Measurements from ENCODE around the gene EIF3B.

Gene EIF3B

DNA sequence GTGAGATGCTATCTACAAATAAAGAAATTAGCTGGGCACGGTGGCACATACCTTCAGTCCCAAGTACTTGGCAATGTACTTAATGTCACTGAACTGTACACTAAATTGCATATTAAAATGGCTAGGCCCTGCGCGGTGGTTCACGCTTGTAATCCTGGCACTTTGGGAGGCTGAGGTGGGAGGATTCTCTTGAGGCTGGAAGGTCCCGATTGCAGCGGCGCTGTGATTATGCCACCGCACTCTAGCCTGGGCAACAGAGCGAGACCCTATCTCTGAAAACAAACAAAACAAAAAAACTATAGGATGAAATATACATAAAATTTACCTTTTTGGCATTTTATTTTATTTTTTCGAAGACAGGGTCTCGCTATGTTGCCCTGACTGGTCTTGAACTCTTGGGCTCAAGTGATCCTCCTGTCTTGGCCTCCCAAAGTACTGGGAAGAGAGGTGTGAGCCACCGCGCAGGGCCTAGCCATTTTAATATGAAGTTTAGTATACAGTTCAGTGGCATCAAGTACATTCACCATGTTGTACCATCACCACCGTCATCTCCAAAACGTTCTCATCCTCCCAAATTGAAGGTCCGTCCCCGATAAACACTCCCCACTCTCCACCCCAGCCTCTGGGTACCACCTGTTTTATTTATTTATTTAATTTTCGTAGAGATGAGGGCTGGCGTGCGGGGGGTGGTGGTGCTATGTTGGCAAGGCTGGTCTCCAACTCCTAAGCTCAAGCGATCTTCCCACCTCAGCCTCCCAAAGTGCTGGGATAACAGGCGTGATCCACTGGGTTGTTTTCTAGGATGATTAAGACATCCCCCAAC, 1.3 kb upstream of the EIF3B start:
- H3K4me3 ChIP-seq (ENCODE audit: low read length) = peak overlapping the region; percentile 70
- no peaks in the 10 kb centered on the region for H3K4me1 ChIP-seq (ENCODE audit: control insufficient read depth, low read depth, low read length)
- H3K9ac ChIP-seq (ENCODE audit: low read length) = peak overlapping the region; percentile 96
- no peaks in the 10 kb centered on the region for H3K27me3 ChIP-seq (ENCODE audit: control insufficient read depth, insufficient read depth, low read length)
- peaks cover 18% of the 10 kb centered on the region for H3K36me3 ChIP-seq (ENCODE audit: control insufficient read depth, low read depth, low read length)
- H3K27ac ChIP-seq (ENCODE audit: low read length) = peak overlapping the region; percentile 91
- H3K9me3 ChIP-seq (ENCODE audit: control insufficient read depth, low read depth, low read length) = no peaks in the 10 kb centered on the region

DNA sequence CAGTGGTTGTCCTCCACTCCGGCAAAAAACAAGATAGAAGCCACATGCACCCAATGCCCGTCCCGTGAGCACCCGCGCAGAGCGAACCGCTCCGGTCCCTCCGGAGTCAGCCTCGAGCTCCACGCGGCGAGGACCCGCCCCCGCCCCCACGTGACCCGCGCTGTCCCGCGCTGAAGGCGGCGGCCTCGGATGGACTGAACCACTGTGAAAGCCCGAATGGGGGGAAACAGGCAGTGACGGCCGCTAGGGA, 766 bp upstream of the EIF3B start:
- Histone ChIP-seq H3K27ac (ENCODE audit: low read length) (peak overlapping the region; percentile 91), H3K4me3 (ENCODE audit: low read length) (peak overlapping the region; percentile 70), H3K27me3 (ENCODE audit: control insufficient read depth, insufficient read depth, low read length) (no peaks in the 10 kb centered on the region), H3K9me3 (ENCODE audit: control insufficient read depth, low read depth, low read length) (no peaks in the 10 kb centered on the region), H3K36me3 (ENCODE audit: control insufficient read depth, low read depth, low read length) (peaks cover 22% of the 10 kb centered on the region), H3K4me1 (ENCODE audit: control insufficient read depth, low read depth, low read length) (no peaks in the 10 kb centered on the region), H3K9ac (ENCODE audit: low read length) (peak overlapping the region; percentile 96)

GRCh38 chr7:2354939-2355704, 495 bp downstream of the EIF3B start:
- no peak overlapping the region for H3K27ac ChIP-seq (ENCODE audit: low read length)
- H3K9ac ChIP-seq (ENCODE audit: low read length) = peak overlapping the region; percentile 96
- no peaks in the 10 kb centered on the region for H3K4me1 ChIP-seq (ENCODE audit: control insufficient read depth, low read depth, low read length)
- H3K4me3 ChIP-seq (ENCODE audit: low read length) = peak overlapping the region; percentile 84
- H3K27me3 ChIP-seq (ENCODE audit: control insufficient read depth, insufficient read depth, low read length) = no peaks in the 10 kb centered on the region
- H3K9me3 ChIP-seq (ENCODE audit: control insufficient read depth, low read depth, low read length) = no peaks in the 10 kb centered on the region
- peaks cover 35% of the 10 kb centered on the region for H3K36me3 ChIP-seq (ENCODE audit: control insufficient read depth, low read depth, low read length)

DNA sequence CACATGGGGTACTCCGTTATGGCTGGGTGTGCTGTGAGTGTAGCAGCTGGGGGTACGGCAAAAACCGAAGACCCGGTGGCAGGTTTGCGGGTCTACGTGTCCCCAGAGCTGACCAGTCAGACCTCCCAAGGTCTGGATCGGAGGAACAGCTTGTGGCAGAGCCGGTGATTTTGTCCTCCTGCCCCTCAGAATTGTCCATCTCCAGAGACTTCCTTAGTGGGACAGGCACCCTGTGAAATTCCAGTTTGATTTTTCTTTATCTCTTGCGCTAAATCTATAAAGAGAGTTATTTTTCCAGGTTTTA, 1.0 kb downstream of the EIF3B start:
- Histone ChIP-seq H3K36me3 (ENCODE audit: control insufficient read depth, low read depth, low read length) (peaks cover 40% of the 10 kb centered on the region), H3K4me3 (ENCODE audit: low read length) (peak overlapping the region; percentile 84), H3K27ac (ENCODE audit: low read length) (no peak overlapping the region)

GRCh38 chr7:2357165-2357564, 2.5 kb downstream of the EIF3B start:
- Histone ChIP-seq H3K36me3 (ENCODE audit: control insufficient read depth, low read depth, low read length) (peaks cover 50% of the 10 kb centered on the region), H3K4me3 (ENCODE audit: low read length) (no peak overlapping the region)

More for the DNA sequence above, 1.0 kb downstream of the EIF3B start:
- no peaks in the 10 kb centered on the region for H3K4me1 ChIP-seq (ENCODE audit: control insufficient read depth, low read depth, low read length)
- H3K27me3 ChIP-seq (ENCODE audit: control insufficient read depth, insufficient read depth, low read length) = no peaks in the 10 kb centered on the region
- H3K9me3 ChIP-seq (ENCODE audit: control insufficient read depth, low read depth, low read length) = no peaks in the 10 kb centered on the region
- H3K9ac ChIP-seq (ENCODE audit: low read length) = peak overlapping the region; percentile 93

GRCh38 chr7:2357571-2357970, 2.9 kb downstream of the EIF3B start:
- Histone ChIP-seq H3K9me3 (ENCODE audit: control insufficient read depth, low read depth, low read length) (no peaks in the 10 kb centered on the region), H3K36me3 (ENCODE audit: control insufficient read depth, low read depth, low read length) (peaks cover 54% of the 10 kb centered on the region), H3K4me3 (ENCODE audit: low read length) (no peak overlapping the region), H3K27ac (ENCODE audit: low read length) (no peak overlapping the region), H3K9ac (ENCODE audit: low read length) (no peak overlapping the region), H3K4me1 (ENCODE audit: control insufficient read depth, low read depth, low read length) (no peaks in the 10 kb centered on the region), H3K27me3 (ENCODE audit: control insufficient read depth, insufficient read depth, low read length) (no peaks in the 10 kb centered on the region)

More at GRCh38 chr7:2357165-2357564, 2.5 kb downstream of the EIF3B start:
- Histone ChIP-seq H3K9me3 (ENCODE audit: control insufficient read depth, low read depth, low read length) (no peaks in the 10 kb centered on the region), H3K9ac (ENCODE audit: low read length) (no peak overlapping the region), H3K4me1 (ENCODE audit: control insufficient read depth, low read depth, low read length) (no peaks in the 10 kb centered on the region), H3K27me3 (ENCODE audit: control insufficient read depth, insufficient read depth, low read length) (no peaks in the 10 kb centered on the region), H3K27ac (ENCODE audit: low read length) (no peak overlapping the region)

DNA sequence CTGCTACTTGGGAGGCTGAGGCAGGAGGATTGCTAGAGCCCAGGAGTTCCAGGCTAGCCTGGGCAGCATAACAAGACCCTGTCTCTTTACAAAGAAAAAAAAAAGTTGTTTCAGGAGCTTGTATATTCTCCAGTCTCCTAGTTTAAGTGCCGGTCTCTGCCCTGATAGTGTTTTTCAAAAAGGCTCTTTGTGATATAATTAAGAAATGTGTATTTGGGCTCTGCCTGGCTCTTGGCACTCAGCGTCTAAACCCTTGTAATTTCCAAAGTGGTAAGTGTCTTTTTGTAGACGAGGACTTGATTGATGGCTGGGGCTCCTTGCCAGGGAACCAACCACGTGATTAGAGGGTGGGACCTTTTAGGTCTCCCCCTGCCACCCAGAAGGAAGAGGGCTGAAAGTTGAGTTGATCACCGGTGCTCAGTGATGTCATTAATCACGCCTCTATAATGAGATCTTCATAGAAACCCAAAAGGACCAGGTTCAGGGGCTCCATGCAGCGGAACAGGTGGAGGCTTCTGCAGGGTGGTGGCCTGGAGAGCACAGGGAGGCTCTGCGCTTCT, 4.4 kb downstream of the EIF3B start:
- H3K36me3 ChIP-seq (ENCODE audit: control insufficient read depth, low read depth, low read length) = peaks cover 69% of the 10 kb centered on the region
- H3K4me3 ChIP-seq (ENCODE audit: low read length) = no peak overlapping the region
- no peaks in the 10 kb centered on the region for H3K27me3 ChIP-seq (ENCODE audit: control insufficient read depth, insufficient read depth, low read length)
- H3K9me3 ChIP-seq (ENCODE audit: control insufficient read depth, low read depth, low read length) = no peaks in the 10 kb centered on the region
- no peaks in the 10 kb centered on the region for H3K4me1 ChIP-seq (ENCODE audit: control insufficient read depth, low read depth, low read length)
- H3K9ac ChIP-seq (ENCODE audit: low read length) = no peak overlapping the region
- H3K27ac ChIP-seq (ENCODE audit: low read length) = no peak overlapping the region

DNA sequence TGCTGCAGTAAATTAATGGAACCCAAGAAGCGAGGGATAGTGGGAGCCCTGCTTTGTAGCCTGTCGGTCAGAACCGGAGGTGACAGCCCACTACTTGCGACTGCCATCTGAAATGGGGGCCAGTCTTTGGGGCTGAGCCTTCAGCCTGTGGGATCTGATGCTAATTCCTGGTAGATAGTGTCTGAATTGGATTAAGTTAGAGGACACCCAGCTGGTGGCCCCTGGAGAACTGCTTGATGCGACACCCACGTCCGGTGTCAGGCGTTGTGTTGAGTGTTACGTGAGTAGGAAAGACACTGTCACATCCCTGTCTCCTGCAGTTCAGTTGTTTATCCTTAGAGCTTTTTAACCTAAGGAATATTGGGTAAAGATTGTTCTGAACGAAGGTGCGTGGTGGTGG, 5.0 kb downstream of the EIF3B start:
- Histone ChIP-seq H3K9me3 (ENCODE audit: control insufficient read depth, low read depth, low read length) (no peaks in the 10 kb centered on the region), H3K4me1 (ENCODE audit: control insufficient read depth, low read depth, low read length) (no peaks in the 10 kb centered on the region), H3K36me3 (ENCODE audit: control insufficient read depth, low read depth, low read length) (peaks cover 75% of the 10 kb centered on the region), H3K4me3 (ENCODE audit: low read length) (no peak overlapping the region), H3K27me3 (ENCODE audit: control insufficient read depth, insufficient read depth, low read length) (no peaks in the 10 kb centered on the region), H3K27ac (ENCODE audit: low read length) (no peak overlapping the region), H3K9ac (ENCODE audit: low read length) (no peak overlapping the region)

DNA sequence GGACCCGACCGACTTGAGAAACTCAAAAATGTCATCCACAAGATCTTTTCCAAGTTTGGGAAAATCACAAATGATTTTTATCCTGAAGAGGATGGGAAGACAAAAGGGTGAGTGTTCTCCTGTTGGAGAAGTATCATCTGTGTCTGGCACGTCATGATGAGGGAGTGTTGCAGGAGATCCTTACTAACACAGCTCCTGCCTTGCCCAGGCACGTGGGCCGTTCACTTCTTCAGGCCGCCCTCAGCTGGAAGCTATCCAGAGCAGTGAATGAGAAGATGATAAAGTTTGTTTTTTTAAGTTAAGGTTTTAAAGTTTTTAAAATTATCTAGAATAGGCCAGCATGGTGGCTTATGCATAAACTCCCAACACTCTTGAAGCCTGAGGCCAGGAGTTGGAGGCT, 6.2 kb downstream of the EIF3B start:
- Histone ChIP-seq H3K36me3 (ENCODE audit: control insufficient read depth, low read depth, low read length) (peaks cover 87% of the 10 kb centered on the region), H3K4me1 (ENCODE audit: control insufficient read depth, low read depth, low read length) (no peaks in the 10 kb centered on the region), H3K9me3 (ENCODE audit: control insufficient read depth, low read depth, low read length) (no peaks in the 10 kb centered on the region), H3K27ac (ENCODE audit: low read length) (no peak overlapping the region), H3K4me3 (ENCODE audit: low read length) (no peak overlapping the region), H3K9ac (ENCODE audit: low read length) (no peak overlapping the region), H3K27me3 (ENCODE audit: control insufficient read depth, insufficient read depth, low read length) (no peaks in the 10 kb centered on the region)

DNA sequence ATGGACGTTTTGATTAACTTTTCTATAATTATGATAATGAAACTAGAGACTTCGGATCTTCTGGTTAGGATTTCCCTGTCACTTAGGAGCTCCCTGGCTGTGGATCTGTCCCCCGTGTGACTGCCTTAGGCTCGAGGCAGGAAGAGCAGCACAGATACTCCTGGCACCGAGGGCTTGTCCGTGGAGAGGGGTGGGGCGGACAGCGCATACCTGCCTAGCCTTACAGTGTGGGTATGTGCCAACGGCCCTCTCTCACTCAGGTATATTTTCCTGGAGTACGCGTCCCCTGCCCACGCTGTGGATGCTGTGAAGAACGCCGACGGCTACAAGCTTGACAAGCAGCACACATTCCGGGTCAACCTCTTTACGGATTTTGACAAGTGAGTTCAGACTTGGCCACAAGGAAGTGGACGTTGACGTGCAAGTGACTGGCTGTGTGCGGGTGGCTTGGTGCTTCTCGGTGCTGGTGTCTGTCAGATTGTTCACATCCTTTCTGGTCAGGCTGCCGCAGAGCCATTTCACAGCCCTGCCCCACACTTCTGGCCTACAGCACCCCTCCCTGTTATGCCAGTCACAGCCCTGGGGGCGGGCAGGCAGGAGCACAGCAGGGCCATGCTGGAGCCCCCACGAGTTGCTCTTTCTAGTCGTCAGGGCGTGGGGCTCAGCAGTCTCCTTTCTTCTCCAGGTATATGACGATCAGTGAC, 7.9 kb downstream of the EIF3B start:
- Histone ChIP-seq H3K9me3 (ENCODE audit: control insufficient read depth, low read depth, low read length) (no peaks in the 10 kb centered on the region), H3K4me1 (ENCODE audit: control insufficient read depth, low read depth, low read length) (no peaks in the 10 kb centered on the region), H3K27me3 (ENCODE audit: control insufficient read depth, insufficient read depth, low read length) (no peaks in the 10 kb centered on the region), H3K27ac (ENCODE audit: low read length) (no peak overlapping the region), H3K9ac (ENCODE audit: low read length) (no peak overlapping the region), H3K4me3 (ENCODE audit: low read length) (no peak overlapping the region), H3K36me3 (ENCODE audit: control insufficient read depth, low read depth, low read length) (peaks cover 94% of the 10 kb centered on the region)

DNA sequence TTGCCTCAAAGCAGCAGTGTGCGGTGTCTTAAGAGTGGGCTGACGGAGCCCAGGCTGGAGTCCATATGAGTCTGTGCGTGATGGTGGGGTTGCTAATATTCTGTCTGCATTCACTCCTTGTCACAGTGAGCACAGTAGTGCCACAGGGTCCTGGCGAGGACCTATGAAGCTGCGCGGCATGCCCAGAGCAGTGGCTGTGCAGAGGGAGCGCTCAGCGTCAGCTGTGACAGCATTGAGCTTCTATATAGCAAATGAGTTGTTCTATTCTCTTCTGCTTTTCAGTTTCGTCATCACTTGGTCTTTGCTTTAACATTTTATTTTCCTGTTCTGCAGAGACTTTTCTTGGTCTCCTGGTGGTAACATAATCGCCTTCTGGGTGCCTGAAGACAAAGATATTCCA, 14.5 kb downstream of the EIF3B start:
- H3K4me1 ChIP-seq (ENCODE audit: control insufficient read depth, low read depth, low read length) = no peaks in the 10 kb centered on the region
- no peak overlapping the region for H3K27ac ChIP-seq (ENCODE audit: low read length)
- no peak overlapping the region for H3K4me3 ChIP-seq (ENCODE audit: low read length)
- peaks cover 98% of the 10 kb centered on the region for H3K36me3 ChIP-seq (ENCODE audit: control insufficient read depth, low read depth, low read length)
- no peak overlapping the region for H3K9ac ChIP-seq (ENCODE audit: low read length)
- no peaks in the 10 kb centered on the region for H3K9me3 ChIP-seq (ENCODE audit: control insufficient read depth, low read depth, low read length)
- H3K27me3 ChIP-seq (ENCODE audit: control insufficient read depth, insufficient read depth, low read length) = no peaks in the 10 kb centered on the region
